Measurements from ENCODE around the gene IL34.

GRCh38 chr16:70649300-70649699, 2.9 kb downstream of the IL34 start:
- TF ChIP-seq GATA1 (IDR thresholded peaks at IDR 0.05; ENCODE audit: low read depth, low read length) (no peak), POLR2A (IDR thresholded peaks at IDR 0.05; ENCODE audit: low read length) (no peak)

All from erythroblast (primary cell).